Measurements from ENCODE around the gene P2RY8.
"Not testable (repeated sequence)": the region's sequence is repeated elsewhere in the genome, so short reads cannot be mapped to it uniquely, and the experiment has no call there.

The P2RY8 gene

DNA sequence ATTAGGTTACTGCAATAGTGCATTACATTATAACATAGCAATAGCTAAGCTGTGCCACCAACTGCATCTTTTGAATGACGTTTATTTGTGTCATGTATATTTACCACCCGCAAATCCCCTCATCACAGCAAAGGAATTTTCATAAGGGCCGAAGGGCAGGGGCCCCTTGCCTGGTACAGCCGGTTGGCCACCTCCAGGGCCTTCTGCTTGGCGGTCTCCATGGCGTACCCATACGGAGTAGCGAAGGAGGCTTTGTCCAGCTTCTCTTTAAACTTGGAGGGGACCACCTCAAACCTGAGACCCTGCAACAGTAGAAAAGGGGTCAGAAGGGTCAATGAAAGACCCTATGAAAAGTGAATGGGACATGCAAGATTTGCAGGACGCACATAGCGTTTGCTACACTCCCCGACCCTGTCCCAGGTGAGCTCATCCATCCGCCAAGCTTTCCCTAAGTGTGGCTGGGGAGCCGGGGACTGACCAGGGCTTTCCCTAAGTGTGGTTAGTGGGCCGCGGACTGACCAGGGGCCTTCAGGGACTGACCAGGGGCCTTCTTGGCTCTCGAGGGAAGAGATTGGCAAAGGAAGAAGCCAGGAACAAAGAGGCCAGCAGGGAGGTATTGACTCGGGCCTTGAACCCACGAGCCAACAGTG lies 94.8 kb downstream of the P2RY8 start:
- DNase-seq, result no peak

GRCh38 chrX:1440506-1440905 lies 96.5 kb downstream of the P2RY8 start:
- no peak for DNase-seq

GRCh38 chrX:1435241-1435895 lies 101.6 kb downstream of the P2RY8 start:
- no peak for DNase-seq

DNA sequence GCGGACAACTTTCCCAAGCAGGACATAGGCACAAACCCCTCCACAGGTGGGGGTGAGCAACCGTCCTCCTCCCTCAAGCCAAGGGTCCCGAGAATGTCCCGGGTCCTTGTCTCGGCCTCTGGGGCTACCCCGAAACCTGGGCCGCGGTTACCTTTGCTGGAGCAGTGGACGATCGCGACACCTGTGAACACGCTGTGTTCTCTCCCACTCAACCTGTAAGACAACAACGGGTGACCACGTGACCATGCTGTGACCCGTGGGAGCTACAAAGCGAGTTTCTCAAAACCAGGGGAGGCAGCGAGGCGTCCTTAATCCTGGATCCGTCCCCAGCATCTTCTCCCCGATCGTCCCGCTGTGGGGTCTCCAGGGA lies 102.1 kb downstream of the P2RY8 start:
- DNase-seq, result no peak

DNA sequence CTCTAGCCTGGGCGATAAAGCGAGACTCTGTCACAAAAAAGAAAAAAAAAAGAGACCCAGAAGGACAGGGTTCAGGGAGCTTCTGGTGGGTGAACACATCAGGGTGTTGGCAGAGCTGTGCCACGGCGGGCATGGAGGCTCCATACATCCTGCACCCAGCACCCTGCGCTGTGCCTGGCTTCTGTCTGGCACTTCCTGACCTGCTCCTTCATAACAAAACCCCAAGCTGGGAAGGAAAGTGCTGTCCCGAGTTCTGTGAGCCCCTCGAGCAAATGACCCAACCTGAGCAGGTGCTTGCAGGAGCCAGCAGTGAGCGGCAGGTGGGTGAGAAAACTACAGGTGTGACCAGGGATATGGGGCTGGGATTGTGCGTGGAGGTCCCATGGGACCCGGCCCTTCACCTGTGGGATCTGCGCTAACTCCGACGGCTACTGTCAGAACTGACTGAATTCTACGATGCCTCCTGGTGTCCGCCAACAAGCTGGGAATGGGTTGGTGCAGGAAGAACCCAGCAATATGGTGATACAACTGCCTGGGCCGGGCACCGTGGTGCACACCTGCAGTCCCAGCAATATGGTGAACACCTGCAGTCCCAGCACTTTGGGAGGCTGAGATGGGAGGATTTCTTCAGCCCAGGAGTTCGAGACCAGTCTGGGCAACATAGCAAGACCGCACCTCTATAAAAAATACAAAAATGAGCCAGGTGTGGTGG lies 103.2 kb downstream of the P2RY8 start:
- DNase-seq, result no peak

GRCh38 chrX:1430451-1430850 lies 106.5 kb downstream of the P2RY8 start:
- no peak for DNase-seq

- DNase-seq, result no peak
Observed at GRCh38 chrX:1427756-1428155, 109.2 kb downstream of the P2RY8 start.

DNA sequence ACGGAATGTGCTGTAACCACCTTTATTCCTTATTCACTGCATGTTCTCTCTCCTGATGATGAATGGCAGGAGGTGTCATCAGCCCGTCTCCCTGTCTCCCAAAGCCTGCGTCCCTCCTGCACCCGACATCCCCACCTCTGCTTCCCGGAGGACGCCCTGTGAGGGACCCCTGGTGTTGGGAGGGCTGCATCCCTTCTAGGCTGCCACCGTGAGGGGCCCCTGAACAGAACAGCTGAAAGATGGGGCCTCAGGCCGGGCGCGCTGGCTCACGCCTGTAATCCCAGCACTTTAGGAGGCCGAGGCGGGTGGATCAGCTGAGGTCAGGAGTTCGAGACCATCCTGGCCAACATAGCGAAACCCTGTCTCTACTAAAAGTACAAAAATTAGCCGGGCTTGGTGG lies 110.7 kb downstream of the P2RY8 start:
- DNase-seq, result not testable (repeated sequence)

- no peak for DNase-seq
Observed at GRCh38 chrX:1425381-1425780, 111.6 kb downstream of the P2RY8 start.

- DNase-seq, result no peak
Observed at GRCh38 chrX:1424147-1424851, 112.7 kb downstream of the P2RY8 start.

DNA sequence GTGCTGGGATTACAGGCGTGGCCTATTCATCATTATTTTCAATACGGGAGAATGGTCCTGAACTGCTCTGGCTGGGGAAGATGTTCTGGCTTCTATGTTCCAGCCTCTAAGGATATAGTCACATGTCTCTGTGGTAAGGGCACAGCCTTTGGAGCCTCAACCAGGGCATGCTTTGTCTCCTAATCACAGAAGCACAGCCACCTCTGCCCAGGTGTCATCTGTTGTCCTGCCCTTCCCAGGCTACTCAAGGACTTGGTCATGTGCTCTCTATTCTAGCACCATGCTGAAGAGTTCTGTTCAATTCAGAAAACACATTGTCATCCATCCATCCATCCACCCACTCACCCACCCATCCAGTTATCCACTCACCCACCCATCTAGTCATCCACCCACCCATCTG lies 113.8 kb downstream of the P2RY8 start:
- no peak for DNase-seq

DNA sequence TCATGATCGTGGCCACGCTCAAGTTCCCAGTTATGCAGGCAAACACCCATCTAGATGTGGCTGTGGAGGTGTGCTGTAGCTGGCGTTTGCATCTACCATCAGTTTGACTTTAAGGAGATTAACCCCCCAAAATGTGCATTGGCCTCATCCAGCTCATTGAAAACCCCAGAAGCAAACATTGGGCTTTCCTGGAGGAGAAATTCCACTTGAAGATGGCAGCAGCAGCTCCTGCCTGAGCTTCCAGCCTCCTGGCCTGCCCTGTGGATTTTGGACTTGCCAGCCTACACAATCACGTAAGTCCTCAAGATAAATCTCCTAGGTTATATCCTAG lies 114.9 kb downstream of the P2RY8 start:
- no peak for DNase-seq

DNA sequence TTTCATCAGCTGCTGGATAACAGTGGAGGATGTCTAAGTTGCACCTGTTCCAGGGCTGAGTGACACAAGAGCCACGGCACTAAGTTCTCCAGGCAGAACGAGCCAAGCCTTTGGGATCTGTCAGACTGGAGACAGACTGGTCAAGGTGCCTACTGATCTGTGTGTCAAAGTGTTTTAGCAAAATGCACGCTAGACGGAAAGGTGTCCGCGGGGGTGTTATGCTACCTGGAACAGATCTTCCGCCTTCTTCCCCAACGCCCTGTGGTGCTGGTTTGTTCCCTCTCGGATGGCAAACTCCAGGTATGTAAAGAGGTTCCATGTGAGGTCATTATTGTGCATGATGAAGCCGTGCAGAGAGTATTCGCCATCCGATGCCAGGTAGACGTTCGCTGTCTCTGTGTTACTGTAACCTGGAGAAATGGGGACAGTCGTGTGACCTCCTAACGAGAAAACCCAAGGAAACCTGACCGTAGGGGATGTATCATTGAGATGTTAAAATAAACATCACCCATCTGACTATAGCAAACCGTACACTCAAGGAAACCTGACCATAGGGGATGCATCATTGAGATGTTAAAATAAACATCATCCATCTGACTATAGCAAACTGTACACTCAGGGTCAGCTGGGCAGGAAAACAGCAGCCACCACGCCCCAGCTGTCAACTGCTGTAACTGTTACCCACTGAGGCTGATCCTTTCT lies 115.4 kb downstream of the P2RY8 start:
- DNase-seq, result no peak

GRCh38 chrX:1420371-1420770 lies 116.6 kb downstream of the P2RY8 start:
- no peak for DNase-seq

GRCh38 chrX:1419545-1420355 lies 117.2 kb downstream of the P2RY8 start:
- DNase-seq, result no peak

DNA sequence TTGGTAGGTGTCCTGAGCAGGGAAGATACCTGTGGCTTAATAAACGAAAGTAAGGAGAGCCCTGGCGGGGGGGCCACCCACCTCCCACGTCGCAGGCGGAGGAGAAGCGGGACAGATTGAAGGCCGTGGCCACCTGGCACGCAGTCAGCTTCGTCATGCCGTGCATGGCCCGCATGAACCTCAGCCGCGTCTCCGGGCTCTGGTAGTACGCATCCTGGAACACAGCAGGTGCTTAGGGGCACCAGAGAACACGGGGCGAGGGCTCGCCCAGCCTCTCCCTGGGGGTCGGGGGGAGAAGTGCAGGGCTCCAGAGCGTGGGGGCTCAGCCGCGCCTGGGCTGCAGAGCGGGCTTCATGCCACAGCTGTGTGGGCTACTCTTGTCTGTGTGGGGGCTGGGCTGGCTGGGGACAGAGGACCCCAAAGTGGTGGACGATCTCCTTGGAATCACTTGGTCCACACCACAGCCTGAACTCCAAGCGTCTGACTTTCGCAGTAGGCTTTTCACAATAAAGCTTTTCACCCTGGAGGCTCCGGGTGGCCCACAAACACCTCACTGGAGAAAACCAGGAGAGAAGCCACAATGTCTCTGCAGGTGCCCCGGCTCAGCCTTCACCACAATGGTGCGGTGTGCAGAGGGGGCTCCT lies 118.0 kb downstream of the P2RY8 start:
- DNase-seq, result no peak

- no peak for DNase-seq
Observed at GRCh38 chrX:1417921-1418771, 118.8 kb downstream of the P2RY8 start.

DNA sequence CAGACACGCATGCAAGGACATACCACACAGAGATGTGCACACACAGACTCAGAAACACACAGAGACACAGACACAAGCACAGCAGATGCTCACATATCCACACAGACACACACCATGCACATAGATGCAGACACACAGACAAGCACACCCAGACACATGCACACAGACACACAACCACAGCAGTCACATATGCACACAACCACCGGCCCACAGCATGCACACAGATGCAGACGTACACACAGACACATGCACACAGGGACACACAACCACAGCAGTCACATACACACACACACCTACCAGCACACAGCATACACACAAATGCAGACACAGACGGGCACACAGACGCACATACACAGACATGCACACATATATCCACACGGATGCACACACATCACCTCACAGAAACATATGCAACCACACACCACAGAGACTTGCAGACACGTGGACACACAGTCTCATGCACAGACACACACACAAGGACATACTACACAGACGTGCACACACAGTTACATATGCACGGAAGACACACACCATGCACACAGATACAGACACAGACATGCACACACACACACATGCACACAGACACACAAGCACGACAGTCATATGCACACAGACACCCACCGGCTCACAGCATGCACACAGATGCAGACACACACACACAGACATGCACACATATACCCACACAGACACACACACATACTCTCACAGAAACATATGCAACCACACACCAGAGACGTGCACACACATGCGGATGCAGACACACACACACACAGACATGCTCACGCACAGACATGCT lies 119.8 kb downstream of the P2RY8 start:
- no peak for DNase-seq

- DNase-seq, result no peak
Observed at GRCh38 chrX:1416327-1416784, 120.6 kb downstream of the P2RY8 start.
